Right lobe of liver (tissue), 6 donors: ENCODE data around the gene GMPR. TPM values are rescaled to one million over a fixed set of nuclear protein-coding genes. Genes with fewer than 3 reads are reported as not detected.
A peak's percentile ranks its signal among the peaks of the same experiment; 100 is the strongest.

ENCODE experiments used
- ATAC-seq, 4 donors: fragments of 200-7000 bp; cut with Tn5 transposase; one replicate each; pipeline ENCODE4 v1.9.1; 2020; ENCODE audit warnings: mild to moderate bottlenecking in 4 of 4, moderate library complexity in 4 of 4
- DNase-seq, 3 donors: peaks; one replicate each; pipeline ENCODE4 v3.0.0-alpha.2; 2020
- H3K27ac ChIP-seq, 3 donors: fragments of 200-600 bp; one replicate each; pipeline ENCODE4 v1.8.0; 2022
- H3K27me3 ChIP-seq, 2 donors: fragments of 200-600 bp; one replicate each; pipeline ENCODE4 v1.8.0; 2022
- H3K36me3 ChIP-seq, 4 donors: fragments of 200-600 bp; sonication (generic) in 1 of 4; one replicate each; pipeline versions ENCODE4 v1.5.1 to v1.8.0; 2017 to 2022; ENCODE audit warnings: control low read depth in 1 of 4
- H3K4me1 ChIP-seq, 4 donors: fragments of 200-600 bp; sonication (generic) in 1 of 4; one replicate each; pipeline versions ENCODE4 v1.5.1 to v1.8.0; 2017 to 2022; ENCODE audit warnings: control low read depth in 1 of 4
- H3K4me3 ChIP-seq, 3 donors: fragments of 200-600 bp; one replicate each; pipeline ENCODE4 v1.8.0; 2022
- H3K9me3 ChIP-seq, 4 donors: fragments of 200-600 bp; sonication (generic) in 1 of 4; one replicate each; pipeline versions ENCODE4 v1.5.1 to v1.8.0; 2017 to 2022; ENCODE audit warnings: control low read depth in 1 of 4
- POLR2A ChIP-seq: fragments of 450-650 bp; IDR thresholded peaks from one replicate; pipeline ENCODE4 v1.6.1; 2017; ENCODE audit warnings: antibody characterized with exemption, mild to moderate bottlenecking
- WGBS: methylation state at CpG from one replicate; pipeline ENCODE4 v1.1.6; 2018; ENCODE audit warnings: low coverage, low lambda C conversion rate; ENCODE audit not compliant: insufficient coverage; ENCODE audit errors: missing lambda C conversion rate; 5-methylcytosine and 5-hydroxymethylcytosine counted together
- intact Hi-C, 2 donors: fragments of 100-400 bp; cut with DNase I; formaldehyde crosslinking; loops; one replicate each; pipeline versions ENCODE4 v1.11.2 to v1.14.1; 2022
- total RNA-seq, 6 experiments: library from RNA; depleted of rRNA in 2 of 6; stranded (reverse); fragments of >200 nt in 2 of 6; fragmentation: NEBNext Ultra II Directional in 3 of 6; extraction: Animal tissue kit (Norgen Biotek cat#: 25700) in 3 of 6; gene quantifications; one replicate each; pipeline versions ENCODE4 v1.1.0 to v1.2.4, GENCODE V29; 2016 to 2023
- TF ChIP-seq, protein P1 (sequence below), 4 donors: fragments of 200-600 bp in 3 of 4; fragments of 450-650 bp in 1 of 4; IDR thresholded peaks; one replicate each; pipeline versions ENCODE4 v1.5.1 to v1.8.0; 2016 to 2022; ENCODE audit warnings: antibody characterized with exemption in 4 of 4, mild to moderate bottlenecking in 2 of 4
- donor health status: DM: no; HTN: yes; CAD: no.
- donor health status: DM: no; HTN: no; CAD: no.
- donor health status: DM: no; HTN: no; CAD: no.
- donor health status: DM: no; HTN: yes; CAD: no.
- donor health status: DM: no; HTN: yes; CAD: no.

Gene GMPR
- total RNA-seq, 6 experiments from 2014 or later = 3.7 to 6.5 (median 4.9) TPM

DNA sequence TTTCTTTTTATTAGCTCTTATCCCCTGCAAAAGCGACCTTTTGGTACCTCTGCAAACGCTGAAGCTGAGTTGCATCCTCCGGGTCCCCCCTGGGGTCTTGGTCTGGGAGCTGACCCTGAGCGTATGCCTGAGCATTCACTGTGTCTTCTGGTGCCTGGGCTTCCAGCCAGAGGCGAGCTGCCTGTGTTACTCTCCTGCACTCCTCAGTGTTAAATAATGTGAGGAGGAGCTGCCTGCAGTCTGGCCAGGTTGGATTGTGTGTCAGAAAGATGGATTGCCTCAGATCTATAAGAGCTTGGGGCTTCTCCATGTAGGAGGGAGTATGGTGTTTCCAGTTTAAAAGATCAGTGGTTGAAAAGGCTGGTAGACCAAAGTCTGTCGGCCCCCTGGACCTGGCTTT lies 8.7 kb upstream of the GMPR start:
- Histone ChIP-seq H3K36me3 (no peaks in the 10 kb centered on the region), H3K4me3 (no peak overlapping the region), H3K27me3 (no peaks in the 10 kb centered on the region), H3K9me3 (no peaks in the 10 kb centered on the region), H3K27ac (no peak overlapping the region), H3K4me1 (no peaks in the 10 kb centered on the region)
- intact Hi-C loops = no loop called here
- TF ChIP-seq POLR2A = no peak
- TF ChIP-seq, protein P1, sequence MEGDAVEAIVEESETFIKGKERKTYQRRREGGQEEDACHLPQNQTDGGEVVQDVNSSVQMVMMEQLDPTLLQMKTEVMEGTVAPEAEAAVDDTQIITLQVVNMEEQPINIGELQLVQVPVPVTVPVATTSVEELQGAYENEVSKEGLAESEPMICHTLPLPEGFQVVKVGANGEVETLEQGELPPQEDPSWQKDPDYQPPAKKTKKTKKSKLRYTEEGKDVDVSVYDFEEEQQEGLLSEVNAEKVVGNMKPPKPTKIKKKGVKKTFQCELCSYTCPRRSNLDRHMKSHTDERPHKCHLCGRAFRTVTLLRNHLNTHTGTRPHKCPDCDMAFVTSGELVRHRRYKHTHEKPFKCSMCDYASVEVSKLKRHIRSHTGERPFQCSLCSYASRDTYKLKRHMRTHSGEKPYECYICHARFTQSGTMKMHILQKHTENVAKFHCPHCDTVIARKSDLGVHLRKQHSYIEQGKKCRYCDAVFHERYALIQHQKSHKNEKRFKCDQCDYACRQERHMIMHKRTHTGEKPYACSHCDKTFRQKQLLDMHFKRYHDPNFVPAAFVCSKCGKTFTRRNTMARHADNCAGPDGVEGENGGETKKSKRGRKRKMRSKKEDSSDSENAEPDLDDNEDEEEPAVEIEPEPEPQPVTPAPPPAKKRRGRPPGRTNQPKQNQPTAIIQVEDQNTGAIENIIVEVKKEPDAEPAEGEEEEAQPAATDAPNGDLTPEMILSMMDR (IDR thresholded peaks at IDR 0.05) = no peak
- DNase-seq (no peak), ATAC-seq (peak in 1 of 4 donors; percentile 14)
- 27% methylated on average over 5 of the region's 6 CpGs for WGBS

DNA sequence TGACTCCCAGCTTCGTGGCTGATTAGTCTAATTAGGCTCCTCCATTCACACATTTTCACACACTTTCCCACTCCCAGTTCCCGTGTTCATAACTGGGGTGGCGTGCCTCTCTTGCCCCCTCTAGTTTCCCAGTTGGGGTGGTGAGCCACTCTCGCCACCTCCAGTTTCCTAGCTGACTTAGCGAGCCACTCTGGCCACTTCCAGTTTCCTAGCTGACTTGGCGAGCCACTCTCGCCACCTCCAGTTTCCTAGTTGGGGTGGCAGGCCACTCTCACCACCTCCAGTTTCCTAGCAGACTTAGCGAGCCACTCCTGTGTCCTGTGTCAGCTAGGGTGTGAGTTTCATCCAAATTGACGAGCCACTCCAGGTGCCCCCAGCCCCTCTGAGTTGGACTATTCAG lies 7.4 kb upstream of the GMPR start:
- Histone ChIP-seq H3K27ac (no peak overlapping the region), H3K27me3 (no peaks in the 10 kb centered on the region), H3K36me3 (no peaks in the 10 kb centered on the region), H3K9me3 (no peaks in the 10 kb centered on the region), H3K4me3 (no peak overlapping the region), H3K4me1 (no peaks in the 10 kb centered on the region)
- TF ChIP-seq POLR2A = no peak
- TF ChIP-seq, protein P1 (IDR thresholded peaks at IDR 0.05) = no peak
- DNase-seq (no peak), ATAC-seq (no peak)
- WGBS = 64% methylated on average over 7 of the region's 9 CpGs
- intact Hi-C loops = no loop called here

DNA sequence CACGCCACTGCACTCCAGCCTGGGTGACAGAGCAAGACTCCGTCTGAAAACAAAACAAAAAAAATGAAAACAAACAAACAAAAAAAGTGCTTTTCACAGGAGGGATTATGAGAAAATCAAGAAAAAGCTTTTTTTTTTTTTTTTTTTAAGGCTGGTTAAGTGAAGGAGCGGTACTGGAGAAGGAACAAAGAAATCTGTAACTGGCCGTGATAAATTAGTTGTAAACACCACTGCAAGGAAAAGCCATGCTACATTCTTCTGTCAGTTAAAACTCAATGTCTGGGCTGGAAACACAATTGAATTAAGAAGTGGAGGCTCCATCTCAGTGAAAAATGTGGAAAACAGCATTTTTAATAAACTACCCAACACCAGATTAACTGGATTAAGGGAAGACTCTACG lies 6.3 kb upstream of the GMPR start:
- intact Hi-C loops = no loop called here
- no peak for DNase-seq
- Histone ChIP-seq H3K27ac (no peak overlapping the region), H3K36me3 (no peaks in the 10 kb centered on the region), H3K9me3 (no peaks in the 10 kb centered on the region), H3K27me3 (no peaks in the 10 kb centered on the region), H3K4me3 (no peak overlapping the region), H3K4me1 (peaks cover 0 to 5% (median 2%) of the 10 kb centered on the region in 4 donors)
- no peak for ATAC-seq
- WGBS = 80% methylated on average over 5 of the region's 5 CpGs
- no peak for TF ChIP-seq POLR2A
- TF ChIP-seq, protein P1 (IDR thresholded peaks at IDR 0.05) = no peak

DNA sequence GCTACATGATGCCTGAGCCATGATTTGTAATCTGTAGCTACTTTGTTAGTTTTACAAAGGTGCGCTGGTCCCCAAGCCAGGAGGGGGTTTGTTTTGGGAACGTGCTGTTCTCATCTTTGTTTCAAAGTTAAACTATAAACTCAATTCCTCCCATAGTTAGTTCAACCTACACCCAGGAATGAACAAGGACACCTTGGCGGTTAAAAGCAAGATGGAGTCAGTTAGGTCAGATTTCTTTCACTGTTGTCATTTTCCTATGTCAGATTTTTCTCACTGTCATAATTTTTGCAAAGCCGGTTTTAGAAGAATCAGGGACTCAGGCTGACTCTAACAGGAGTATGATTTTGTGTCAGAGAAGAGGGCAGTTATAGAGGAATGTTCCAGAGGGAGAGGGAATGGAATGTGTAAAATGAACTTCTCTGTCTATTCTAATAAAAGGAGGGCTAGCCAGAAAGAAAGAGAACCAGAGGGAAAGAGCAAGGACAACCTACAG lies 2.3 kb upstream of the GMPR start:
- WGBS = 39% methylated on average over 3 of the region's 4 CpGs
- Histone ChIP-seq H3K4me3 (no peak overlapping the region), H3K9me3 (no peaks in the 10 kb centered on the region), H3K27me3 (no peaks in the 10 kb centered on the region), H3K36me3 (no peaks in the 10 kb centered on the region), H3K4me1 (peaks cover 0 to 26% (median 3%) of the 10 kb centered on the region in 4 donors), H3K27ac (peak overlapping the region in 1 of 3 donors; percentile 6)
- intact Hi-C loops = no loop called here
- DNase-seq (no peak), ATAC-seq (no peak)
- TF ChIP-seq POLR2A = no peak
- TF ChIP-seq, protein P1 (IDR thresholded peaks at IDR 0.05) = no peak
